HepG2 (cell line): Measurements from ENCODE around the gene MACROH2A1. TPM values are rescaled to one million over a fixed set of nuclear protein-coding genes. Genes with fewer than 3 reads are reported as not detected.

Experiments used
- ATAC-seq: fragments of 200-7000 bp; cut with Tn5 transposase; 3 replicates; pipeline ENCODE4 v1.9.1; 2020; ENCODE audit warnings: mild to moderate bottlenecking, moderate library complexity
- BruUV-seq: library from RNA; stranded (reverse); fragments of 400-500 nt; replicated peaks from 2 replicates; lab custom pipeline; 2021; lab: Mats Ljungman, UMichigan
- CTCF ChIA-PET: fragments of 300-600 bp; formaldehyde crosslinking; extraction: SDS; loops from one replicate; lab custom pipeline; 2021; ENCODE audit warnings: low total read pairs, inconsistent platforms, low intra/inter-chr PET ratio; lab: Yijun Ruan, JAX
- POLR2A ChIA-PET: fragments of 350-600 bp; sonication (Branson Sonifier 250); formaldehyde crosslinking; loops from one replicate; lab custom pipeline; 2020; ENCODE audit warnings: antibody characterized with exemption, inconsistent platforms; lab: Yijun Ruan, JAX
- DNase-seq: peaks from one replicate; pipeline ENCODE4 v3.0.0-alpha.2; 2015; ENCODE audit warnings: low spot score
- FAIRE-seq: peaks from 3 replicates; lab custom pipeline; 2011; peaks lifted over from hg19 to GRCh38; lab: Jason Lieb, UNC
- H2AFZ ChIP-seq: one replicate; pipeline ENCODE4 v1.6.1; 2011; ENCODE audit warnings: low read length, inconsistent platforms
- H3K27ac ChIP-seq: fragments of 300-600 bp; 3 replicates; pipeline ENCODE4 v1.8.0; 2011; ENCODE audit warnings: mixed run types, mild to moderate bottlenecking, mixed read lengths, low read length, inconsistent platforms; ENCODE audit not compliant: insufficient read depth; ENCODE audit errors: extremely low read length
- H3K27me3 ChIP-seq, 2 experiments: fragments of 200-600 bp in 1 of 2; 2 replicates in 1 of 2; 3 replicates in 1 of 2; pipeline versions ENCODE4 v1.6.0 to v1.8.0; 2011; ENCODE audit warnings: low read length in 2 of 2, mild to moderate bottlenecking in 2 of 2, moderate library complexity in 2 of 2, inconsistent platforms in 1 of 2; ENCODE audit not compliant: insufficient read depth in 2 of 2, control insufficient read depth in 1 of 2
- H3K36me3 ChIP-seq, 2 experiments: fragments of 200-600 bp in 1 of 2; replicated peaks in 1 of 2; 2 replicates in 1 of 2; 3 replicates in 1 of 2; pipeline versions ENCODE4 v1.5.1 to v1.8.0; 2011; ENCODE audit warnings: low read length in 2 of 2, inconsistent platforms in 1 of 2; ENCODE audit not compliant: insufficient read depth in 2 of 2, control insufficient read depth in 1 of 2
- H3K4me1 ChIP-seq: 2 replicates; pipeline ENCODE4 v1.5.1; 2012; ENCODE audit warnings: low read length, inconsistent platforms; ENCODE audit not compliant: insufficient read depth
- H3K4me2 ChIP-seq: 2 replicates; pipeline ENCODE4 v1.6.0; 2011; ENCODE audit warnings: low read depth, low read length, inconsistent platforms
- H3K4me3 ChIP-seq, 3 experiments: fragments of 200-600 bp in 1 of 3; sonication (generic), shearing (Covaris generic) in 1 of 3; replicated peaks in 1 of 3; 2 replicates each; pipeline ENCODE4 v1.5.1; 2011 to 2016; ENCODE audit warnings: low read length in 3 of 3, inconsistent platforms in 2 of 3, low read depth in 2 of 3, mild to moderate bottlenecking in 2 of 3, control low read depth in 1 of 3, mixed read lengths in 1 of 3; ENCODE audit not compliant: insufficient read depth in 1 of 3
- H3K79me2 ChIP-seq: one replicate; pipeline ENCODE4 v1.6.1; 2011; ENCODE audit warnings: low read length, inconsistent platforms; ENCODE audit not compliant: insufficient read depth
- H3K9ac ChIP-seq: 2 replicates; pipeline ENCODE4 v1.6.0; 2011; ENCODE audit warnings: mild to moderate bottlenecking, low read depth, low read length, inconsistent platforms; ENCODE audit not compliant: insufficient read depth
- H3K9me3 ChIP-seq: 2 replicates; pipeline ENCODE4 v1.5.1; 2012; ENCODE audit warnings: mild to moderate bottlenecking, low read length
- H4K20me1 ChIP-seq: 2 replicates; pipeline ENCODE4 v1.6.0; 2011; ENCODE audit warnings: inconsistent platforms, mild to moderate bottlenecking, low read length, moderate library complexity; ENCODE audit not compliant: insufficient read depth
- MLX ChIP-seq: IDR thresholded peaks from 2 replicates; pipeline ENCODE4 v1.6.1; 2016
- SOX13 ChIP-seq, 3 experiments: fragments of 450-650 bp in 1 of 3; sonication (generic) in 1 of 3; formaldehyde crosslinking in 1 of 3; IDR thresholded peaks in 2 of 3; conservative IDR thresholded peaks in 1 of 3; 2 replicates each; pipeline versions ENCODE4 v1.5.0 to v1.6.1; 2016 to 2020; ENCODE audit warnings: antibody characterized with exemption in 1 of 3, mild to moderate bottlenecking in 1 of 3, missing compliant biosample characterization in 1 of 3, missing genetic modification reagents in 1 of 3, moderate library complexity in 1 of 3
- ZHX2 ChIP-seq, 2 experiments: sonication (generic) in 1 of 2; formaldehyde crosslinking in 1 of 2; IDR thresholded peaks; 2 replicates each; pipeline versions ENCODE4 v1.6.1 to v1.9.0; 2014 to 2022; ENCODE audit warnings: antibody characterized with exemption in 1 of 2, borderline replicate concordance in 1 of 2, inconsistent platforms in 1 of 2, low read depth in 1 of 2, missing genetic modification reagents in 1 of 2
- WGBS: methylation state at CpG from one replicate; pipeline ENCODE4 v1.1.6; 2017; ENCODE audit warnings: low lambda C conversion rate; 5-methylcytosine and 5-hydroxymethylcytosine counted together
- in situ Hi-C: cut with HindIII; loops from 2 replicates; pipeline ENCODE4 v1.10.0; 2017; ENCODE audit warnings: low pct_unique_long_range_greater_than_20kb; ENCODE audit not compliant: extremely low pct_ligation_motif_present
- intact Hi-C: fragments of 100-400 bp; cut with micrococcal nuclease; formaldehyde crosslinking; loops from one replicate; pipeline ENCODE4 v1.10.0; 2022; ENCODE audit not compliant: unreplicated experiment
- polyA plus RNA-seq, 8 experiments: library from polyadenylated mRNA; depleted of rRNA in 3 of 8; stranded (reverse) in 7 of 8; unstranded in 1 of 8; fragments of >200 nt; fragmentation: Illumina TruSeq in 4 of 8; extraction: Trizol in 4 of 8; gene quantifications; 2 replicates each; pipeline versions ENCODE4 v1.2.1 to v1.2.3, GENCODE V29; 2011 to 2016; ENCODE audit warnings: low read depth in 4 of 8, missing spikeins in 1 of 8, mixed read lengths in 1 of 8; ENCODE audit not compliant: insufficient read depth in 1 of 8
- total RNA-seq, 5 experiments: library from RNA; depleted of rRNA; stranded (reverse); fragments of >200 nt; fragmentation: Illumina TruSeq; extraction: Trizol; gene quantifications; 2 replicates each; pipeline ENCODE4 v1.2.3, GENCODE V29; 2016; ENCODE audit warnings: low read depth in 1 of 5

Gene MACROH2A1
- total and polyA plus RNA-seq, 2 of the 13 experiments (the other 11 are each of a cell fraction or from before 2014, with no cell fraction given): 69.1 to 158 TPM

GRCh38 chr5:135429301-135430134 is 30.5 kb upstream of the MACROH2A1 start:
- H3K27ac ChIP-seq: no peak overlapping the region
- H3K4me3 ChIP-seq: no peak overlapping the region
- ATAC-seq (peak; percentile 27; the same call in 2 of the 3 replicates), DNase-seq (peak; percentile 31), FAIRE-seq (no peak)
- peaks cover 6% of the 10 kb centered on the region; the same call in 1 of the 2 replicates for H3K9me3 ChIP-seq
- no peak overlapping the region for H2AFZ ChIP-seq
- H3K79me2 ChIP-seq: no peaks in the 10 kb centered on the region
- H3K36me3 ChIP-seq: no peaks in the 10 kb centered on the region
- H3K27me3 ChIP-seq: no peaks in the 10 kb centered on the region; a peak in 1 of 5 replicates
- H3K9ac ChIP-seq: no peak overlapping the region
- intact Hi-C loops: loop anchor here (10.0 kb wide), 1 partner anchor 105 kb away; no protein-coding TSS in a partner anchor
- CTCF ChIA-PET: no interaction called here
- no peaks in the 10 kb centered on the region for H4K20me1 ChIP-seq
- no peak overlapping the region for H3K4me2 ChIP-seq
- no peak for TF ChIP-seq MLX
- no peak for TF ChIP-seq SOX13 (IDR thresholded peaks at IDR 0.05)
- TF ChIP-seq SOX13 (CRISPR knock-in tag; conservative IDR thresholded peaks at IDR 0.05 in 1 of 2, IDR thresholded peaks at IDR 0.05 in 1 of 2): no peak
- no peak for TF ChIP-seq ZHX2 (IDR thresholded peaks at IDR 0.05; ENCODE audit: low read depth)
- no peak for TF ChIP-seq ZHX2 (CRISPR knock-in tag; IDR thresholded peaks at IDR 0.05; ENCODE audit: borderline replicate concordance)
- peaks cover 31% of the 10 kb centered on the region for H3K4me1 ChIP-seq
- POLR2A ChIA-PET: no interaction called here
- no TSS peak for BruUV-seq
- in situ Hi-C loops: no loop called here
- WGBS: 29% methylated on average over 12 of the region's 12 CpGs
